ENCODE measurements around the gene AGK. TPM values are rescaled to one million over a fixed set of nuclear protein-coding genes. Genes with fewer than 3 reads are reported as not detected.

The AGK gene
- polyA plus RNA-seq, 1 donor (not counting 4 experiments of a cell fraction or from before 2014, with no cell fraction given): 40.0 TPM

GRCh38 chr7:141673346-141673745 is 122.1 kb downstream of the AGK start:
- dilution Hi-C loops (cut with MboI; ENCODE audit: extremely low pct_ligation_motif_present, low sequenced_read_pairs): no loop called here
- no peak for FAIRE-seq
- no peak overlapping the region for H3K9ac ChIP-seq (ENCODE audit: control insufficient read depth, extremely low read depth, insufficient read depth, low read length)

GRCh38 chr7:141674171-141674671 is 123.0 kb downstream of the AGK start:
- no peaks in the 10 kb centered on the region for H3K9me3 ChIP-seq (ENCODE audit: control insufficient read depth, low read depth, low read length)
- H3K79me2 ChIP-seq (ENCODE audit: control insufficient read depth, insufficient read depth, low read length): no peaks in the 10 kb centered on the region
- DNase-seq (ENCODE audit: low read depth, low spot score): no peak
- no peaks in the 10 kb centered on the region for H3K9me1 ChIP-seq (ENCODE audit: control insufficient read depth, extremely low read depth, insufficient read depth, low read length)
- H3K27ac ChIP-seq (ENCODE audit: control insufficient read depth, insufficient read depth, low read length): peak overlapping the region; percentile 67
- no peak for TF ChIP-seq EZH2 (IDR thresholded peaks at IDR 0.05; ENCODE audit: low read length)
- no peak overlapping the region for H3K4me3 ChIP-seq (ENCODE audit: control insufficient read depth in 2 of 3, extremely low read depth in 1 of 3, insufficient read depth in 2 of 3, low read depth in 1 of 3, low read length in 3 of 3)
- no peak overlapping the region for H3K9ac ChIP-seq (ENCODE audit: control insufficient read depth, extremely low read depth, insufficient read depth, low read length)
- H4K20me1 ChIP-seq (ENCODE audit: control insufficient read depth, extremely low read depth, insufficient read depth, low read length): no peaks in the 10 kb centered on the region
- peak overlapping the region; percentile 22 for H3K4me2 ChIP-seq (ENCODE audit: control insufficient read depth, extremely low read depth, insufficient read depth, low read depth, low read length)
- H3K36me3 ChIP-seq (ENCODE audit: control insufficient read depth in 2 of 2, extremely low read depth in 1 of 2, insufficient read depth in 2 of 2, low read length in 2 of 2): no peaks in the 10 kb centered on the region
- FAIRE-seq: peak; percentile 64
- H3K27me3 ChIP-seq (ENCODE audit: control insufficient read depth, extremely low read depth, insufficient read depth, low read length): no peaks in the 10 kb centered on the region
- H2AFZ ChIP-seq (ENCODE audit: control insufficient read depth, low read length): peak overlapping the region; percentile 75
- dilution Hi-C loops (cut with MboI; ENCODE audit: extremely low pct_ligation_motif_present, low sequenced_read_pairs): no loop called here
- peaks cover 12% of the 10 kb centered on the region for H3K4me1 ChIP-seq (ENCODE audit: control insufficient read depth, extremely low read depth, insufficient read depth, low read length)

More at GRCh38 chr7:141673346-141673745, 122.1 kb downstream of the AGK start:
- Histone ChIP-seq H3K4me2 (ENCODE audit: control insufficient read depth, extremely low read depth, insufficient read depth, low read depth, low read length) (no peak overlapping the region), H3K9me1 (ENCODE audit: control insufficient read depth, extremely low read depth, insufficient read depth, low read length) (no peaks in the 10 kb centered on the region), H3K27me3 (ENCODE audit: control insufficient read depth, extremely low read depth, insufficient read depth, low read length) (no peaks in the 10 kb centered on the region), H3K9me3 (ENCODE audit: control insufficient read depth, low read depth, low read length) (no peaks in the 10 kb centered on the region), H3K4me1 (ENCODE audit: control insufficient read depth, extremely low read depth, insufficient read depth, low read length) (peaks cover 12% of the 10 kb centered on the region), H3K27ac (ENCODE audit: control insufficient read depth, insufficient read depth, low read length) (no peak overlapping the region), H4K20me1 (ENCODE audit: control insufficient read depth, extremely low read depth, insufficient read depth, low read length) (no peaks in the 10 kb centered on the region), H3K36me3 (ENCODE audit: control insufficient read depth in 2 of 2, extremely low read depth in 1 of 2, insufficient read depth in 2 of 2, low read length in 2 of 2) (no peaks in the 10 kb centered on the region), H2AFZ (ENCODE audit: control insufficient read depth, low read length) (no peak overlapping the region), H3K79me2 (ENCODE audit: control insufficient read depth, insufficient read depth, low read length) (no peaks in the 10 kb centered on the region), H3K4me3 (ENCODE audit: control insufficient read depth in 2 of 3, extremely low read depth in 1 of 3, insufficient read depth in 2 of 3, low read depth in 1 of 3, low read length in 3 of 3) (no peak overlapping the region)
- no peak for TF ChIP-seq EZH2 (IDR thresholded peaks at IDR 0.05; ENCODE audit: low read length)
- no peak for TF ChIP-seq CTCF (optimal IDR thresholded peaks at IDR 0.05 in 1 of 3, IDR thresholded peaks at IDR 0.05 in 1 of 3, conservative IDR thresholded peaks at IDR 0.05 in 1 of 3; ENCODE audit: extremely low read depth in 1 of 3, insufficient read depth in 2 of 3, low read length in 3 of 3)
- DNase-seq (ENCODE audit: low read depth, low spot score): no peak

- peaks cover 12% of the 10 kb centered on the region for H3K4me1 ChIP-seq (ENCODE audit: control insufficient read depth, extremely low read depth, insufficient read depth, low read length)
- peak overlapping the region; percentile 67 for H3K27ac ChIP-seq (ENCODE audit: control insufficient read depth, insufficient read depth, low read length)
Measured at GRCh38 chr7:141674702-141675101, 123.5 kb downstream of the AGK start.

More at GRCh38 chr7:141674702-141675101, 123.5 kb downstream of the AGK start:
- Histone ChIP-seq H3K79me2 (ENCODE audit: control insufficient read depth, insufficient read depth, low read length) (no peaks in the 10 kb centered on the region), H4K20me1 (ENCODE audit: control insufficient read depth, extremely low read depth, insufficient read depth, low read length) (no peaks in the 10 kb centered on the region), H3K27me3 (ENCODE audit: control insufficient read depth, extremely low read depth, insufficient read depth, low read length) (no peaks in the 10 kb centered on the region), H3K4me2 (ENCODE audit: control insufficient read depth, extremely low read depth, insufficient read depth, low read depth, low read length) (peak overlapping the region; percentile 10), H3K9me1 (ENCODE audit: control insufficient read depth, extremely low read depth, insufficient read depth, low read length) (no peaks in the 10 kb centered on the region), H3K4me3 (ENCODE audit: control insufficient read depth in 2 of 3, extremely low read depth in 1 of 3, insufficient read depth in 2 of 3, low read depth in 1 of 3, low read length in 3 of 3) (no peak overlapping the region), H3K9me3 (ENCODE audit: control insufficient read depth, low read depth, low read length) (no peaks in the 10 kb centered on the region), H3K9ac (ENCODE audit: control insufficient read depth, extremely low read depth, insufficient read depth, low read length) (no peak overlapping the region), H3K36me3 (ENCODE audit: control insufficient read depth in 2 of 2, extremely low read depth in 1 of 2, insufficient read depth in 2 of 2, low read length in 2 of 2) (no peaks in the 10 kb centered on the region), H2AFZ (ENCODE audit: control insufficient read depth, low read length) (peak overlapping the region; percentile 75)
- dilution Hi-C loops (cut with MboI; ENCODE audit: extremely low pct_ligation_motif_present, low sequenced_read_pairs): no loop called here
- FAIRE-seq: no peak
- TF ChIP-seq CTCF (optimal IDR thresholded peaks at IDR 0.05 in 1 of 3, IDR thresholded peaks at IDR 0.05 in 1 of 3, conservative IDR thresholded peaks at IDR 0.05 in 1 of 3; ENCODE audit: extremely low read depth in 1 of 3, insufficient read depth in 2 of 3, low read length in 3 of 3): peak; percentile 41 to 59 (median 56)
- no peak for TF ChIP-seq EZH2 (IDR thresholded peaks at IDR 0.05; ENCODE audit: low read length)
- DNase-seq (ENCODE audit: low read depth, low spot score): no peak

Data from keratinocyte (primary cell).